IMR-90 (cell line): Measurements from ENCODE around the gene RAB28. TPM values are rescaled to one million over a fixed set of nuclear protein-coding genes. Genes with fewer than 3 reads are reported as not detected.

ENCODE experiments used
- ATAC-seq: fragments of 200-7000 bp; cut with Tn5 transposase; 2 replicates; pipeline ENCODE4 v1.9.1; 2020; ENCODE audit warnings: low read depth, mild to moderate bottlenecking, moderate library complexity
- BruUV-seq: library from RNA; stranded (reverse); fragments of 400-500 nt; replicated peaks from 2 replicates; lab custom pipeline; 2021; lab: Mats Ljungman, UMichigan
- CTCF ChIA-PET: fragments of 300-600 bp; formaldehyde crosslinking; extraction: SDS; loops from one replicate; lab custom pipeline; 2021; ENCODE audit warnings: antibody characterized with exemption; lab: Yijun Ruan, JAX
- POLR2A ChIA-PET: fragments of 300-600 bp; sonication (Branson Sonifier 250); formaldehyde crosslinking; loops from one replicate; lab custom pipeline; 2022; ENCODE audit warnings: antibody characterized with exemption; ENCODE audit not compliant: unreplicated experiment; lab: Charles Lee
- DNase-seq: peaks from one replicate; pipeline ENCODE4 v3.0.0; 2013
- H2AFZ ChIP-seq: replicated peaks from 2 replicates; pipeline ENCODE3; 2013; ENCODE audit warnings: low read length, mild to moderate bottlenecking; ENCODE audit not compliant: poor library complexity
- H2AK5ac ChIP-seq: 2 replicates; pipeline ENCODE4 v1.6.1; 2013; ENCODE audit warnings: low read depth, low read length, inconsistent platforms
- H2AK9ac ChIP-seq: replicated peaks from 2 replicates; pipeline ENCODE3; 2013; ENCODE audit warnings: mild to moderate bottlenecking, low read depth, low read length, moderate library complexity; ENCODE audit not compliant: poor library complexity
- H2BK120ac ChIP-seq: 2 replicates; pipeline ENCODE4 v1.6.1; 2013; ENCODE audit warnings: low read depth, low read length, inconsistent platforms
- H2BK15ac ChIP-seq: 3 replicates; pipeline ENCODE4 v1.6.1; 2013; ENCODE audit warnings: low read depth, low read length, inconsistent platforms
- H2BK20ac ChIP-seq: 2 replicates; pipeline ENCODE4 v1.6.1; 2013; ENCODE audit warnings: low read depth, mild to moderate bottlenecking, inconsistent platforms, low read length, moderate library complexity
- H2BK5ac ChIP-seq: 2 replicates; pipeline ENCODE4 v1.6.1; 2013; ENCODE audit warnings: mild to moderate bottlenecking, low read depth, low read length, inconsistent platforms; ENCODE audit not compliant: poor library complexity, severe bottlenecking
- H3K14ac ChIP-seq: replicated peaks from 2 replicates; pipeline ENCODE4 v1.6.1; 2013; ENCODE audit warnings: low read depth, low read length, inconsistent platforms
- H3K18ac ChIP-seq: 2 replicates; pipeline ENCODE4 v1.6.1; 2013; ENCODE audit warnings: low read depth, low read length, control low read depth
- H3K23ac ChIP-seq: 2 replicates; pipeline ENCODE4 v1.6.1; 2013; ENCODE audit warnings: low read depth, low read length, inconsistent platforms
- H3K27ac ChIP-seq: 2 replicates; pipeline ENCODE4 v1.5.1; 2013; ENCODE audit warnings: mild to moderate bottlenecking, control low read depth, low read length; ENCODE audit not compliant: insufficient read depth
- H3K27me3 ChIP-seq: 2 replicates; pipeline ENCODE4 v1.6.1; 2013; ENCODE audit warnings: low read length; ENCODE audit not compliant: control insufficient read depth, insufficient read depth
- H3K36me3 ChIP-seq: 2 replicates; pipeline ENCODE4 v1.6.1; 2013; ENCODE audit warnings: low read length, mixed read lengths; ENCODE audit not compliant: control insufficient read depth, insufficient read depth
- H3K4ac ChIP-seq: 2 replicates; pipeline ENCODE4 v1.6.1; 2013; ENCODE audit warnings: low read depth, low read length, inconsistent platforms
- H3K4me1 ChIP-seq: 2 replicates; pipeline ENCODE4 v1.6.1; 2013; ENCODE audit warnings: low read length, mixed read lengths; ENCODE audit not compliant: control insufficient read depth, insufficient read depth
- H3K4me2 ChIP-seq: 2 replicates; pipeline ENCODE4 v1.6.1; 2013; ENCODE audit warnings: low read depth, mild to moderate bottlenecking, control low read depth, low read length, moderate library complexity
- H3K4me3 ChIP-seq: 2 replicates; pipeline ENCODE4 v1.5.1; 2013; ENCODE audit warnings: low read depth, mild to moderate bottlenecking, control low read depth, low read length, moderate library complexity; ENCODE audit not compliant: insufficient read depth
- H3K56ac ChIP-seq: 2 replicates; pipeline ENCODE4 v1.6.1; 2013; ENCODE audit warnings: low read length, inconsistent platforms; ENCODE audit not compliant: insufficient read depth; ENCODE audit errors: extremely low read depth
- H3K79me1 ChIP-seq, 2 experiments: 2 replicates each; pipeline ENCODE4 v1.6.1; 2013; ENCODE audit warnings: low read length in 2 of 2, inconsistent platforms in 1 of 2, low read depth in 1 of 2
- H3K9ac ChIP-seq: 2 replicates; pipeline ENCODE4 v1.6.1; 2013; ENCODE audit warnings: low read depth, low read length, control low read depth
- H3K9me1 ChIP-seq: 2 replicates; pipeline ENCODE4 v1.6.1; 2013; ENCODE audit warnings: low read length, inconsistent platforms; ENCODE audit not compliant: insufficient read depth
- H3K9me3 ChIP-seq: 2 replicates; pipeline ENCODE4 v1.6.1; 2013; ENCODE audit warnings: low read length; ENCODE audit not compliant: control insufficient read depth, insufficient read depth
- H4K20me1 ChIP-seq: 2 replicates; pipeline ENCODE4 v1.6.1; 2013; ENCODE audit warnings: low read length, inconsistent platforms; ENCODE audit not compliant: insufficient read depth
- H4K5ac ChIP-seq: 2 replicates; pipeline ENCODE4 v1.6.1; 2013; ENCODE audit warnings: mild to moderate bottlenecking, low read depth, low read length, control low read depth
- H4K8ac ChIP-seq, 2 experiments: 2 replicates each; pipeline ENCODE4 v1.6.1; 2013; ENCODE audit warnings: low read depth in 2 of 2, low read length in 2 of 2, control low read depth in 1 of 2, inconsistent platforms in 1 of 2
- H4K91ac ChIP-seq: 2 replicates; pipeline ENCODE4 v1.6.1; 2013; ENCODE audit warnings: low read depth, low read length, inconsistent platforms; ENCODE audit not compliant: insufficient read depth
- CHD1 ChIP-seq: IDR thresholded peaks from 2 replicates; pipeline ENCODE4 v1.6.1; 2012; ENCODE audit warnings: low read depth, low read length, improper control_type of control experiment
- CTCF ChIP-seq: conservative IDR thresholded peaks from 2 replicates; pipeline ENCODE4 v1.5.1; 2012; ENCODE audit warnings: mild to moderate bottlenecking, low read depth, low read length, improper control_type of control experiment
- FOS ChIP-seq: fragments of 150-350 bp; IDR thresholded peaks from 2 replicates; pipeline ENCODE4 v1.6.1; 2016; ENCODE audit warnings: low read depth, low read length
- MAFK ChIP-seq: IDR thresholded peaks from 2 replicates; pipeline ENCODE4 v1.6.1; 2012; ENCODE audit warnings: low read depth, low read length, improper control_type of control experiment
- WGBS, 2 experiments: methylation state at CpG; one replicate each; pipeline versions ENCODE4 v1.1.5 to v1.1.7; 2013; ENCODE audit warnings: missing lambda C conversion rate in 2 of 2; ENCODE audit not compliant: insufficient read length in 1 of 2; ENCODE audit errors: extremely low coverage in 2 of 2; 5-methylcytosine and 5-hydroxymethylcytosine counted together
- dilution Hi-C: fragments of 300-500 bp; cut with HindIII; formaldehyde crosslinking; loops from one replicate; pipeline ENCODE4 v1.14.3; 2018; ENCODE audit warnings: low sequenced_read_pairs; ENCODE audit not compliant: unreplicated experiment
- in situ Hi-C: fragments of 300-500 bp; cut with MboI; formaldehyde crosslinking; loops from 3 replicates; pipeline ENCODE4 v1.14.3; 2019; ENCODE audit warnings: low sequenced_read_pairs, inconsistent platforms, mixed read lengths
- intact Hi-C: fragments of 100-400 bp; cut with micrococcal nuclease; formaldehyde crosslinking; loops from 2 replicates; pipeline ENCODE4 v1.10.0; 2022
- polyA plus RNA-seq, 3 experiments: library from polyadenylated mRNA; depleted of rRNA; stranded (reverse); fragments of >200 nt; gene quantifications; 2 replicates each; pipeline ENCODE4 v1.2.3, GENCODE V29; 2012; ENCODE audit warnings: low replicate concordance in 1 of 3
- total RNA-seq: library from RNA; depleted of rRNA; stranded (reverse); fragments of >200 nt; gene quantifications from 2 replicates; pipeline ENCODE4 v1.2.3, GENCODE V29; 2012

RAB28 gene
- total and polyA plus RNA-seq, 2 of the 4 experiments (the other 2 are of a cell fraction): 7.5 to 10.8 TPM

- Histone ChIP-seq H3K23ac (no peak overlapping the region), H2BK20ac (no peak overlapping the region), H3K4me1 (no peaks in the 10 kb centered on the region), H4K5ac (no peak overlapping the region), H3K36me3 (peaks cover 1% of the 10 kb centered on the region; the same call in 1 of the 2 replicates), H3K9ac (no peak overlapping the region), H3K27ac (no peak overlapping the region), H2AFZ (no peak overlapping the region), H3K4me2 (no peak overlapping the region), H3K56ac (no peak overlapping the region), H4K91ac (no peak overlapping the region), H3K14ac (no peak overlapping the region), H3K18ac (no peak overlapping the region), H2AK9ac (no peak overlapping the region), H2AK5ac (no peak overlapping the region), H2BK120ac (no peak overlapping the region), H3K4ac (no peak overlapping the region), H2BK15ac (no peak overlapping the region), H4K8ac (no peak overlapping the region), H3K27me3 (no peaks in the 10 kb centered on the region), H4K20me1 (no peaks in the 10 kb centered on the region), H3K9me1 (no peaks in the 10 kb centered on the region), H3K9me3 (no peaks in the 10 kb centered on the region), H2BK5ac (no peak overlapping the region), H3K4me3 (no peak overlapping the region), H3K79me1 (peaks cover 0 to 10% of the 10 kb centered on the region in 2 experiments; a peak in 2 of 4 replicates)
- dilution Hi-C loops (no loop called here), in situ Hi-C loops (no loop called here), intact Hi-C loops (no loop called here)
- no TSS peak for BruUV-seq
- ChIA-PET POLR2A (no interaction called here), CTCF (no interaction called here)
- 91% methylated on average over 14 of the region's 32 CpGs; no CpG with 5 or more reads in 1 of the 2 experiments for WGBS, 2 experiments
- peak; percentile 62 for TF ChIP-seq MAFK
- TF ChIP-seq CHD1: no peak
- no peak for TF ChIP-seq FOS
- TF ChIP-seq CTCF: no peak
- ATAC-seq: no peak
- DNase-seq: no peak
Measured at GRCh38 chr4:13415068-13415785, 68.9 kb downstream of the RAB28 start.
